Nucleus accumbens (tissue), 56 donors: ENCODE results near the gene CCDC174.

ENCODE experiments used
- DNase-seq, 56 donors: peaks; one replicate each; lab custom pipeline; 2025; lab: John Stamatoyannopoulos, UW

Gene CCDC174

GRCh38 chr3:14624498-14624897 is 27.1 kb upstream of the CCDC174 start:
- no peak for DNase-seq

DNA sequence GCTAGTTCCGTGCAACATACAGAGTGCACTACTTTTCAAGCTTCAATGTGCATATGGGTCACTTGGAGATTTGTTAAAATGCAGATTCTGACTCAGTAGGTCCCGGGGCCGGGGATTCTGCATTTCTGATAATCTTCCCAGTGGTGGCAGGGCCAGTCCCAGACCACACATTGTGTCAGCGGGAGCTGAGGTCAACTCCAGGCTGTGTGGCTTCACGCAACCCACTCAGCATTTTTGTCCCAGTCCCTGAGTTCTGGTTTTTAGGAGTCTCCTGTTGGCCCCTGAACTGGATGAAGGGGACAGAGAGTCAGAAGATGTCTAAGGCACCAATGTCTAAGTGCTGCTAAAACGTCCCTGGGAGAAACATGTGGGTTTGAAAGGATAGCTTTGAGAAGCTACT is 26.1 kb upstream of the CCDC174 start:
- no peak for DNase-seq

DNA sequence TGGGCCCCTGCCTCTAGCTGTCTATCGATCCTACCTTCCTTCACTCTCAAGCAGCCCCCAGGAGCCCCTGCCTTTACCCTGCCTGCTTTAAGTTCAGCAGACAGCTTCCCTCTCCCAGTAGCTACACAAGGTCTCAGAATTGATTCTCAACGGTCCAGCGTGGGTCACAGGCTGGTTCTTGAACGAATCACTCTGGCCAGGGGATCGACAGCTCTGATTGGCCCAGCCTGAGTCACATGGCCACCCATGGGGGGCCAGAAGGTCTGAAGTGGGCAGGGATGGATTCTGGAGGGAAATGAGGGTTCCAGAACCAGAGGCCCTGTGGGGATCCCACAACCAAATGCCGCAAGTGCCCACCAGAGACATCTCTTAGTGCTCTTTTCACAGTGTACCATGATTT is 23.7 kb upstream of the CCDC174 start:
- DNase-seq = no peak

DNA sequence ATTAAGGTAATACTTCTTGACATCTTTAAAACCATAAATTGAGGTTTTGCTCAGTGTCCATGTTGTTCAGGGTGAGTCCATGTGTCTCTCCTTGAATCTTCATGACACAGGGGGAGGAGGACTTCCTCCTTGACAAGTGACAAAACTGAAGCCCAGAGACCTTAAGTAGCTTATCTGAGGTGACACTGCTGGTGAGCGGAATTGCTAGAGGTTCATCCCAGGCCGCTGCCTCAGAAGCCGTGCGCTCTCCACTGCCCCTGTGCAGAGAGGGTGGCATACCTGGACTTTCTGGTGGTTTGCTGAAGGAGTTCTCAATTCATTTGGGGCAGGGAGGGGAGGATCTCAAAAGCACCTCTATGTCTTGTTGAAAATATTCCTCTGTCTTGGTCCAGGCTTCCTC is 23.2 kb upstream of the CCDC174 start:
- no peak for DNase-seq

DNA sequence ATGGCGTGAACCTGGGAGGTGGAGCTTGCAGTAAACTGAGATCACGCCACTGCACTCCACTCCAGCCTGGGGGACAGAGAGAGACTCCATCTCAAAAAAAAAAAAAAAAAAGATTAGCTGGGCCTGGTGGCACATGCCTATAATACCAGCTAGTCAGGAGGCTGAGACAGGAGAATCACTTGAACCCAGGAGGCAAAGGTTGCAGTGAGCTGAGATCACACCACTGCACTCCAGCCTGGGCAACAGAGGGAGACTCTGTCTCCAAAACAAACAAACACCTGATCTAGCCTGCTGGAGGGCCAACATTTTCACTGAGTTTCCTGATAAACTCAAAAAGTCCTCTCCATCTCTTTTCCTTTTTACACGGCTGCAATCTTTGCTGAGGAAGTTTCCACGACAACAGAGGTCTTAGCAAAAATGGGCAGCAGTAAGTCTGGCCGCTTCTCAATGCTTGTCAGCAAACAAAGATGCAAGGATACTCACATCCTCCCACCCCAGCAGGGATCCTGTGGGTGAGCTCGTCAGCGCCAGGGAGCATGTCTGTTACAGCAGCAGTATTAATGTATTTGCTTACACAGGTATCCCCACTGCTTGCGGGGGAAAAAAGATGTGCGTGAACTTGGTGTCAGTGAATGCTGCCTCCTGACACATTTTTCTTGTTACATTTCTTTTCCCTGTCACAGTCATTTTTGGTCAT is 21.0 kb upstream of the CCDC174 start:
- DNase-seq = no peak

- no peak for DNase-seq
Measured at GRCh38 chr3:14631101-14631497, 20.5 kb upstream of the CCDC174 start.

DNA sequence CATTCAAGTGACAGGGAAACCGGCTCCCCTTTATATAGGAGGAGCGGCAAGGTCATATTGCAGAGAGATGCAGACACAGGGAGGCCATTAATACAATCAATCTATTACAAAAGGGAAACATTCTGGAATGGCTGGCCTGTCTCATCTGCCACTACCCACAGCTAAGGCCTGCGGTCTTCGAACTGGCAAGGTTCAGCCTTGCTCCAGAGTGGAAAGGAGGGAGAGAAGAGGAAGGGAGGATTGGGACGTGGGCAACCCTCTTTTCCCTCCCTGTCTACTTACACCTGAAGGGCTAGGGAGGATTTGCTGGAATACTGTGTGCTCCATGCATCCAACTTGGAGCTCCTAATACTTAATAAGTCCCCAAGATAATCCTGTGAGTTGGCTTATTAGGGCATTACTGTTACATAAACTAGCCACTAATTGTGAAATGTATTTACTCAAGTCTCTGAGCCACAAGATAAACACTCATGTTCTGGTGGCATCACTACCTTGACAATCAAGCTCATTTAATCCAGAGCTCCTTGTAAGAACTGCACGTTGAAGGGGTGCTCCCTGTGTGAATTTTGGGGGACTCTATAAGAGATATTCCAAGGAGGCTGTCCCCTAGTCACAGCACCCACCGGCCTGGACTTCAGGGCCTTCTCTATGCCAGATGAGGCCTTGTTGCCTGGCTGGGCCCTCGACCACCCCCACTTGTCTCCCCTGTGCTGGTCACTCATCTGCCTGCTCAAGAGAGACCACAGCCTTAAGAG is 19.7 kb upstream of the CCDC174 start:
- no peak for DNase-seq

- no peak for DNase-seq
Measured at GRCh38 chr3:14632442-14632930, 19.1 kb upstream of the CCDC174 start.

- DNase-seq = no peak
Measured at GRCh38 chr3:14633417-14633816, 18.1 kb upstream of the CCDC174 start.

- peak in 2 of 56 donors; percentile 11 to 44 for DNase-seq
Measured at GRCh38 chr3:14633819-14634424, 17.6 kb upstream of the CCDC174 start.

DNA sequence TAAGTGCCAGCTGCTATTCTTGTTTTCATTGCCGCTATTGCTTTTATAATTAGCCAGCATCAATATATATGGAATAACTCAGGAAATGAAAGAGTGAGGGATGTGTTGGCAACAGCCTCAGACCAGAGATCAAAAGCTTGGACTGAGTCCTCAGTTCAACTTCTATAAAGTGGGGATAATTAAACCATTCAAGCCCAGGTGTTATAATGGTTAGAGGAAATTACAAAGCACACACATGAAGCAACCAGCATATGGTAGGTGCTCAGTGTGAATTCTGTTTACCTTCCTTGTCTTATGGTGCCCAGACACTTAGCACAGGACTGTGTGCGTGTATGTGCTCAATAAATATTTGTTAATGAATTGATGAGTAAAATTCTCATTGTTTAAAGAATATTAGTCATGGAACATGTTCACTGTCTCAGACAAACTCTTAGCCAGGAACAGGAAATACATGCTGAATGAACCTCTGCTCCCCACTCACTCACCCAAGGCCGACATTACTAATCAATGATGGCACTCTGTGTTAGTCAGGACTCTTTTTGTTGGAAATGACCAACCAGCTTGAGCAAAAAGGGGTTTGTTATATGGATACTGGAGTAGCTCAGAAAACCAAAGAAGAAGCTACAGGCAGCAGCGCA is 16.7 kb upstream of the CCDC174 start:
- no peak for DNase-seq

DNA sequence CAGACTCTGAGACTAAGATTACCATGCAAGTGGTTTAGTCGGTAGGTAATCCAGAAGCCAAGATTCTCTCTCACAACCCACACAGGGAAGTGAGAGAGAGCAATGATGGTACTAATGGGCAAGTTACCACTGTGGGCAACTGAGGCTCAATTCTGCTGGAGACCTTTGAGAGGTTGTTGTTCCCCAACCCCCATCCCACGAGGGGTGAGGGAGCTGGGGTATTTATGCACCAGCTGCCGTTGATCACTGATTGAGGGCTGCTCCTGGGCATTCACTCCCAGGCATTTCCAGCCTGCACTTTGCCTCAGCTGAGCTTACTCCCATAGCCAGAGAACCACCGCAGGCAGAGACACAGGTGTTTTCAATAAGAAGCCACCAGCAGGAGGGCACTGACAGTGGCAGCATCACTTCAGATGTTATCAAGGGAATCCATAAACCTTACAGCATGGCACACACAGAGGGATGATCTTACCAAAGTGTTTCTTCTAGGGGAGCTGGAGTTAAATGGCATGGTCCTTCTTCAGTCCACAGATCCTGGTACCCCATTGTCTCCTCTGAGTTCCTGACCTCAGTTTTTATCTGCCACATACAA is 15.0 kb upstream of the CCDC174 start:
- no peak for DNase-seq

DNA sequence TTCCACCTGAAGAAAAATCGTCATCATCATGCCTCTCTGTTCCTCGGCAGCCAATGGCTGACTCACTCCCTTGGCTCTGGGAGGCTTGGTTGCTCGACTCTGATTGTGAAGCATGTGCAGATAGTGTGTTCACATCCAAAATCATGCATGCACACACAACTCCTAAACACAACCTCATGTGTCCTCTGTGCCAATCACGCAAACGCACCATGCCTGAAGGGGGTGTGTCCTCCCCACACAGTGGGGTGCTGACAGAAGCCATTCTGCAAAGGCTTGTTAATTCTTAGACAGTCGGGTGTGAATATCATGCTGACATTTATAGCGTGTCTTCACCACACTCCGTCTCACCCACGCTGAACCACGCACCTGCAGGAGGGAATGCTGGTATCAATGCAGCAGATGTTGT is 11.4 kb upstream of the CCDC174 start:
- DNase-seq = peak in 26 of 56 donors; percentile 12 to 74 (median 46)

DNA sequence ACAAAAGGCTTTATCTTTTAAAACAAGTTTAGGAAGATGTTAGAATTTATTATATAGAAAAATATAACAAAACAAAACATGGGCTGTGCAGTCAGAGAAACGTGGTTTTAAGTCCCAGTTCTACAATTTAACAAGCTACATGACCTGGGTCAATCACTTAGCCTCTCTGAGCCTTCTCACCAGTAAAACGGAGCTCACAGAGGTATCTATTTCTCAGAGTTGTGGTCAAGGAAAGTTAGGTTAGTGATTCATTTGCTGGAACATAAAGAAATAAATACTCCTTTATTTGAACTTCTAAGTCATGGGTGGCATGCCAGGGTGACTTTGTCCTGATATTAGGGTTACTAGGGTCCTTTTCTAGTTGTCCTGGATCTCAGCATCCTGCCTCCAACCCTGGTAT is 10.8 kb upstream of the CCDC174 start:
- DNase-seq = no peak

GRCh38 chr3:14641346-14641745 is 10.2 kb upstream of the CCDC174 start:
- DNase-seq = no peak

- no peak for DNase-seq
Measured at GRCh38 chr3:14645453-14645852, 6.1 kb upstream of the CCDC174 start.

GRCh38 chr3:14646131-14646573 is 5.4 kb upstream of the CCDC174 start:
- no peak for DNase-seq

GRCh38 chr3:14646589-14647413 is 4.8 kb upstream of the CCDC174 start:
- no peak for DNase-seq
